H9 (cell line): ENCODE data around the gene RRAGD. TPM values are rescaled to one million over a fixed set of nuclear protein-coding genes. Genes with fewer than 3 reads are reported as not detected.

Experiments
- DNase-seq: peaks from one replicate; pipeline ENCODE4 v3.0.0-alpha.2; 2017
- H2AFZ ChIP-seq: one replicate; pipeline ENCODE4 v1.6.1; 2013; ENCODE audit warnings: mild to moderate bottlenecking, low read length, control low read depth, moderate library complexity
- H2AK5ac ChIP-seq: 2 replicates; pipeline ENCODE4 v1.6.1; 2013; ENCODE audit warnings: low read length, control low read depth, mixed read lengths; ENCODE audit not compliant: insufficient read length
- H2BK120ac ChIP-seq: one replicate; pipeline ENCODE4 v1.6.1; 2013; ENCODE audit warnings: low read depth, mild to moderate bottlenecking, low read length, control low read depth, inconsistent platforms; ENCODE audit not compliant: poor library complexity, severe bottlenecking
- H2BK12ac ChIP-seq: 2 replicates; pipeline ENCODE4 v1.6.1; 2013; ENCODE audit warnings: low read length, control low read depth, mixed read lengths, low read depth; ENCODE audit not compliant: insufficient read length
- H2BK15ac ChIP-seq: 2 replicates; pipeline ENCODE4 v1.6.1; 2013; ENCODE audit warnings: low read depth, low read length, control low read depth
- H2BK20ac ChIP-seq: one replicate; pipeline ENCODE4 v1.6.1; 2013; ENCODE audit warnings: low read depth, mild to moderate bottlenecking, low read length, control low read depth, inconsistent platforms; ENCODE audit not compliant: poor library complexity, severe bottlenecking
- H2BK5ac ChIP-seq: 2 replicates; pipeline ENCODE4 v1.6.1; 2013; ENCODE audit warnings: low read length, control low read depth, mixed read lengths; ENCODE audit not compliant: insufficient read length
- H3K14ac ChIP-seq: 2 replicates; pipeline ENCODE4 v1.6.1; 2013; ENCODE audit warnings: low read length, control low read depth; ENCODE audit not compliant: insufficient read depth
- H3K18ac ChIP-seq: 2 replicates; pipeline ENCODE4 v1.6.1; 2013; ENCODE audit warnings: low read depth, mild to moderate bottlenecking, mixed read lengths, low read length, control low read depth; ENCODE audit not compliant: insufficient read length
- H3K23ac ChIP-seq: 2 replicates; pipeline ENCODE4 v1.6.1; 2013; ENCODE audit warnings: low read length, control low read depth, mixed read lengths, low read depth; ENCODE audit not compliant: insufficient read length
- H3K23me2 ChIP-seq: 2 replicates; pipeline ENCODE4 v1.6.1; 2013; ENCODE audit warnings: low read depth, mild to moderate bottlenecking, mixed read lengths, low read length, control low read depth; ENCODE audit not compliant: insufficient read length, poor library complexity, severe bottlenecking
- H3K27ac ChIP-seq: 2 replicates; pipeline ENCODE4 v1.5.1; 2013; ENCODE audit warnings: low read length, control low read depth, mixed read lengths, low read depth; ENCODE audit not compliant: insufficient read length
- H3K27me3 ChIP-seq: 2 replicates; pipeline ENCODE4 v1.6.1; 2013; ENCODE audit warnings: low read length, control low read depth, inconsistent platforms; ENCODE audit not compliant: insufficient read depth
- H3K4ac ChIP-seq: 2 replicates; pipeline ENCODE4 v1.6.1; 2013; ENCODE audit warnings: low read depth, mild to moderate bottlenecking, control low read depth, inconsistent platforms, low read length, moderate library complexity
- H3K4me1 ChIP-seq: 2 replicates; pipeline ENCODE4 v1.6.1; 2013; ENCODE audit warnings: low read length, control low read depth, inconsistent platforms; ENCODE audit not compliant: insufficient read depth
- H3K4me2 ChIP-seq: 2 replicates; pipeline ENCODE4 v1.6.1; 2013; ENCODE audit warnings: low read length, control low read depth, mixed read lengths; ENCODE audit not compliant: insufficient read length, insufficient read depth
- H3K56ac ChIP-seq: 2 replicates; pipeline ENCODE4 v1.6.1; 2013; ENCODE audit warnings: low read depth, mild to moderate bottlenecking, mixed read lengths, low read length, control low read depth; ENCODE audit not compliant: insufficient read length
- H3K79me1 ChIP-seq: 2 replicates; pipeline ENCODE4 v1.6.1; 2013; ENCODE audit warnings: low read depth, mild to moderate bottlenecking, moderate library complexity, low read length, control low read depth, inconsistent platforms; ENCODE audit not compliant: insufficient read depth, poor library complexity, severe bottlenecking
- H3K79me2 ChIP-seq: 2 replicates; pipeline ENCODE4 v1.6.1; 2013; ENCODE audit warnings: low read length, control low read depth, inconsistent platforms; ENCODE audit not compliant: insufficient read depth
- H3K9ac ChIP-seq: 2 replicates; pipeline ENCODE4 v1.6.1; 2013; ENCODE audit warnings: low read length, control low read depth, mixed read lengths; ENCODE audit not compliant: insufficient read length; ENCODE audit errors: extremely low read depth
- H3K9me3 ChIP-seq: one replicate; pipeline ENCODE4 v1.6.1; 2013; ENCODE audit warnings: low read depth, low read length, inconsistent platforms; ENCODE audit not compliant: control insufficient read depth
- H3T11ph ChIP-seq: one replicate; pipeline ENCODE4 v1.6.1; 2013; ENCODE audit warnings: mild to moderate bottlenecking, low read length, control low read depth, inconsistent platforms
- H4K20me1 ChIP-seq: one replicate; pipeline ENCODE4 v1.6.1; 2013; ENCODE audit not compliant: control insufficient read depth, insufficient read length, insufficient read depth
- H4K5ac ChIP-seq: 2 replicates; pipeline ENCODE4 v1.6.1; 2013; ENCODE audit warnings: low read depth, mild to moderate bottlenecking, mixed read lengths, low read length, control low read depth; ENCODE audit not compliant: insufficient read length
- H4K8ac ChIP-seq: replicated peaks from 2 replicates; pipeline ENCODE4 v1.6.1; 2013; ENCODE audit warnings: low read length, control low read depth, mixed read lengths, low read depth; ENCODE audit not compliant: insufficient read length
- H4K91ac ChIP-seq: 2 replicates; pipeline ENCODE4 v1.6.1; 2013; ENCODE audit warnings: low read depth, mild to moderate bottlenecking, moderate library complexity, mixed read lengths, low read length, control low read depth; ENCODE audit not compliant: insufficient read length
- H3K27ac Mint-ChIP-seq, 3 experiments: 2 replicates in 2 of 3; 3 replicates in 1 of 3; pipeline ENCODE4 v1.8.0; 2020 to 2021; ENCODE audit warnings: mixed read lengths in 3 of 3, mild to moderate bottlenecking in 1 of 3, moderate library complexity in 1 of 3
- H3K27me3 Mint-ChIP-seq: 2 replicates; pipeline ENCODE4 v1.8.0; 2021; ENCODE audit warnings: low read depth, mild to moderate bottlenecking, moderate library complexity, mixed read lengths
- H3K36me3 Mint-ChIP-seq, 3 experiments: 2 replicates in 2 of 3; 3 replicates in 1 of 3; pipeline ENCODE4 v1.8.0; 2020 to 2021; ENCODE audit warnings: low read depth in 3 of 3, mixed read lengths in 3 of 3; ENCODE audit not compliant: insufficient read depth in 1 of 3
- H3K4me1 Mint-ChIP-seq, 2 experiments: 2 replicates each; pipeline ENCODE4 v1.8.0; 2020; ENCODE audit warnings: mixed read lengths in 2 of 2
- H3K4me3 Mint-ChIP-seq, 2 experiments: 2 replicates in 1 of 2; 3 replicates in 1 of 2; pipeline ENCODE4 v1.8.0; 2020 to 2021; ENCODE audit warnings: mild to moderate bottlenecking in 2 of 2, mixed read lengths in 2 of 2, moderate library complexity in 1 of 2
- H3K9me3 Mint-ChIP-seq, 2 experiments: 2 replicates in 1 of 2; 3 replicates in 1 of 2; pipeline ENCODE4 v1.8.0; 2020; ENCODE audit warnings: mild to moderate bottlenecking in 2 of 2, mixed read lengths in 2 of 2, moderate library complexity in 1 of 2
- CTCF ChIP-seq: fragments of 200-600 bp; sonication (generic); conservative IDR thresholded peaks from 3 replicates; pipeline ENCODE4 v1.8.0; 2021; ENCODE audit warnings: antibody characterized with exemption, mild to moderate bottlenecking
- WGBS: extraction: QIAGEN DNeasy Blood & Tissue Kit; methylation state at CpG from one replicate; pipeline ENCODE4 v1.1.7; 2013; ENCODE audit warnings: missing lambda C conversion rate, low lambda C conversion rate, mixed read lengths; ENCODE audit not compliant: insufficient read length; ENCODE audit errors: extremely low coverage; 5-methylcytosine and 5-hydroxymethylcytosine counted together
- total RNA-seq: library from RNA; stranded (reverse); gene quantifications from 2 replicates; pipeline ENCODE4 v1.2.1, GENCODE V29; 2021

The RRAGD gene
- total RNA-seq, 1 experiment from 2014 or later = 10.6 TPM

- H2BK15ac ChIP-seq = no peak overlapping the region
- Mint-ChIP-seq H3K4me3 (no peak overlapping the region), H3K4me1 (peaks cover 26 to 38% of the 10 kb centered on the region in 2 experiments), H3K36me3 (no peaks in the 10 kb centered on the region; a peak in 1 of 7 replicates), H3K9me3 (no peaks in the 10 kb centered on the region), H3K27ac (no peak overlapping the region), H3K27me3 (peaks cover 8% of the 10 kb centered on the region)
- no peak overlapping the region for H2BK120ac ChIP-seq
- H3T11ph ChIP-seq = no peak overlapping the region
- no peak overlapping the region for H3K18ac ChIP-seq
- H4K5ac ChIP-seq = no peak overlapping the region
- H4K20me1 ChIP-seq = no peaks in the 10 kb centered on the region
- no peaks in the 10 kb centered on the region for H3K9me3 ChIP-seq
- H3K23me2 ChIP-seq = no peaks in the 10 kb centered on the region
- H2BK12ac ChIP-seq = no peak overlapping the region
- H3K4ac ChIP-seq = no peak overlapping the region
- no peak overlapping the region for H3K14ac ChIP-seq
- H3K4me2 ChIP-seq = no peak overlapping the region
- peaks cover 10% of the 10 kb centered on the region; the same call in 1 of the 2 replicates for H3K4me1 ChIP-seq
- H2BK5ac ChIP-seq = no peak overlapping the region
- no peak overlapping the region for H3K56ac ChIP-seq
- no peak for DNase-seq
- H3K23ac ChIP-seq = no peak overlapping the region
- no peaks in the 10 kb centered on the region for H3K79me1 ChIP-seq
- H2BK20ac ChIP-seq = no peak overlapping the region
- TF ChIP-seq CTCF = no peak
- no peak overlapping the region for H4K91ac ChIP-seq
- H3K9ac ChIP-seq = no peak overlapping the region
- no peak overlapping the region for H2AFZ ChIP-seq
- no CpG with 5 or more reads among the region's 6 CpGs for WGBS
- H2AK5ac ChIP-seq = no peak overlapping the region
- no peak overlapping the region for H4K8ac ChIP-seq
- no peak overlapping the region for H3K27ac ChIP-seq
- H3K27me3 ChIP-seq = no peaks in the 10 kb centered on the region
- H3K79me2 ChIP-seq = peaks cover 5% of the 10 kb centered on the region; the same call in 1 of the 2 replicates
These were observed 9.3 kb downstream of the RRAGD start for GRCh38 chr6:89402776-89403175.
